Measurements from ENCODE around the gene EYA2.

EYA2 gene

GRCh38 chr20:47079047-47079446, 184.4 kb downstream of the EYA2 start:
- no peak for DNase-seq

- DNase-seq = no peak
These were observed 185.7 kb downstream of the EYA2 start for GRCh38 chr20:47080365-47080764.

GRCh38 chr20:47086316-47086715, 191.7 kb downstream of the EYA2 start:
- no peak for DNase-seq

- no peak for DNase-seq
These were observed 193.7 kb downstream of the EYA2 start for GRCh38 chr20:47088335-47088734.

- DNase-seq = no peak
These were observed 194.5 kb downstream of the EYA2 start for GRCh38 chr20:47089151-47089550.

- DNase-seq = no peak
These were observed 196.2 kb downstream of the EYA2 start for GRCh38 chr20:47090835-47091234.

GRCh38 chr20:47093320-47093966, 198.8 kb downstream of the EYA2 start:
- DNase-seq = peak; percentile 55

GRCh38 chr20:47095690-47096089, 201.0 kb downstream of the EYA2 start:
- no peak for DNase-seq

GRCh38 chr20:47097691-47098622, 203.3 kb downstream of the EYA2 start:
- DNase-seq = no peak

- no peak for DNase-seq
These were observed 204.4 kb downstream of the EYA2 start for GRCh38 chr20:47099093-47099492.

- no peak for DNase-seq
These were observed 205.3 kb downstream of the EYA2 start for GRCh38 chr20:47099825-47100441.

GRCh38 chr20:47102629-47103028, 208.0 kb downstream of the EYA2 start:
- DNase-seq = no peak

- no peak for DNase-seq
These were observed 212.1 kb downstream of the EYA2 start for GRCh38 chr20:47106786-47107185.

- DNase-seq = no peak
These were observed 214.4 kb downstream of the EYA2 start for GRCh38 chr20:47108994-47109393.

GRCh38 chr20:47110819-47111218, 216.2 kb downstream of the EYA2 start:
- DNase-seq = no peak

GRCh38 chr20:47111576-47111975, 216.9 kb downstream of the EYA2 start:
- no peak for DNase-seq

GRCh38 chr20:47113362-47114109, 218.9 kb downstream of the EYA2 start:
- no peak for DNase-seq

- DNase-seq = no peak
These were observed 221.1 kb downstream of the EYA2 start for GRCh38 chr20:47115694-47116093.

GRCh38 chr20:47117371-47117770, 222.7 kb downstream of the EYA2 start:
- DNase-seq = no peak

- no peak for DNase-seq
These were observed 223.1 kb downstream of the EYA2 start for GRCh38 chr20:47117773-47118172.

- no peak for DNase-seq
These were observed 223.6 kb downstream of the EYA2 start for GRCh38 chr20:47118206-47118605.

GRCh38 chr20:47118641-47119040, 224.0 kb downstream of the EYA2 start:
- no peak for DNase-seq

- no peak for DNase-seq
These were observed 225.8 kb downstream of the EYA2 start for GRCh38 chr20:47120346-47120936.
